ENCODE data around the gene FGF9.

Gene FGF9

GRCh38 chr13:21661097-21661909 is 9.6 kb upstream of the FGF9 start (continued):
- no peak for TF ChIP-seq POU6F1 (CRISPR knock-in tag; IDR thresholded peaks at IDR 0.05; ENCODE audit: borderline replicate concordance, low read depth)
- no peak for TF ChIP-seq PATZ1 (CRISPR knock-in tag; IDR thresholded peaks at IDR 0.05; ENCODE audit: borderline replicate concordance)
- TF ChIP-seq PPARA (CRISPR knock-in tag; IDR thresholded peaks at IDR 0.05; ENCODE audit: borderline replicate concordance), result no peak

GRCh38 chr13:21663197-21663596 is 7.7 kb upstream of the FGF9 start:
- ATAC-seq, result no peak
- TF ChIP-seq ZFP30 (CRISPR knock-in tag; IDR thresholded peaks at IDR 0.05) (no peak), CSDC2 (CRISPR knock-in tag; IDR thresholded peaks at IDR 0.05) (no peak), POU6F1 (CRISPR knock-in tag; IDR thresholded peaks at IDR 0.05; ENCODE audit: borderline replicate concordance, low read depth) (no peak), TCF4 (CRISPR knock-in tag; IDR thresholded peaks at IDR 0.05; ENCODE audit: borderline replicate concordance) (no peak), TSHZ2 (CRISPR knock-in tag; IDR thresholded peaks at IDR 0.05) (no peak), OSR1 (CRISPR knock-in tag; IDR thresholded peaks at IDR 0.05) (no peak), GLIS3 (CRISPR knock-in tag; IDR thresholded peaks at IDR 0.05) (no peak), CREB5 (CRISPR knock-in tag; IDR thresholded peaks at IDR 0.05; ENCODE audit: low read depth) (no peak), PPARA (CRISPR knock-in tag; IDR thresholded peaks at IDR 0.05; ENCODE audit: borderline replicate concordance) (no peak), ARNTL (CRISPR knock-in tag; IDR thresholded peaks at IDR 0.05; ENCODE audit: borderline replicate concordance, low read depth) (no peak), ESRRG (CRISPR knock-in tag; IDR thresholded peaks at IDR 0.05) (no peak), ZC3H10 (CRISPR knock-in tag; IDR thresholded peaks at IDR 0.05) (no peak), ZNF8 (CRISPR knock-in tag; IDR thresholded peaks at IDR 0.05) (no peak), SNAI2 (CRISPR knock-in tag; IDR thresholded peaks at IDR 0.05) (no peak), PATZ1 (CRISPR knock-in tag; IDR thresholded peaks at IDR 0.05; ENCODE audit: borderline replicate concordance) (no peak), ZFP3 (CRISPR knock-in tag; IDR thresholded peaks at IDR 0.05) (no peak), BACH2 (CRISPR knock-in tag; IDR thresholded peaks at IDR 0.05; ENCODE audit: borderline replicate concordance) (no peak), ISL1 (CRISPR knock-in tag; IDR thresholded peaks at IDR 0.05) (no peak), ZNF70 (CRISPR knock-in tag; IDR thresholded peaks at IDR 0.05) (no peak), TOX (CRISPR knock-in tag; IDR thresholded peaks at IDR 0.05; ENCODE audit: borderline replicate concordance) (no peak)
